Smooth muscle cell (in vitro differentiated cells): ENCODE data around the gene PRAC1. TPM values are rescaled to one million over a fixed set of nuclear protein-coding genes. Genes with fewer than 3 reads are reported as not detected.

ENCODE experiments used
- DNase-seq: peaks from one replicate; lab custom pipeline; 2025; ENCODE audit not compliant: unreplicated experiment; lab: John Stamatoyannopoulos, UW
- H2AFZ ChIP-seq: fragments of 200-600 bp; sonication (generic); 2 replicates; pipeline ENCODE4 v1.6.0; 2016; ENCODE audit warnings: antibody characterized with exemption, low read depth, mild to moderate bottlenecking
- H3F3A ChIP-seq: fragments of 200-600 bp; sonication (generic); 2 replicates; pipeline ENCODE4 v1.6.0; 2017; ENCODE audit warnings: antibody characterized with exemption, low read depth
- H3K27ac ChIP-seq: fragments of 200-600 bp; sonication (generic); 2 replicates; pipeline ENCODE4 v1.5.1; 2016; ENCODE audit warnings: low read depth, mild to moderate bottlenecking
- H3K27me3 ChIP-seq: fragments of 200-600 bp; sonication (generic); 2 replicates; pipeline ENCODE4 v1.6.1; 2016; ENCODE audit warnings: low read depth, mild to moderate bottlenecking
- H3K36me3 ChIP-seq: fragments of 200-600 bp; sonication (generic); 2 replicates; pipeline ENCODE4 v1.5.1; 2016; ENCODE audit warnings: low read depth
- H3K4me1 ChIP-seq: fragments of 200-600 bp; sonication (generic); 2 replicates; pipeline ENCODE4 v1.5.1; 2016; ENCODE audit warnings: low read depth
- H3K4me2 ChIP-seq: fragments of 200-600 bp; sonication (generic); 2 replicates; pipeline ENCODE4 v1.6.0; 2016; ENCODE audit warnings: mild to moderate bottlenecking
- H3K4me3 ChIP-seq: fragments of 200-600 bp; sonication (generic); 2 replicates; pipeline ENCODE4 v1.5.1; 2016; ENCODE audit warnings: mild to moderate bottlenecking
- H3K79me2 ChIP-seq: fragments of 200-600 bp; sonication (generic); 2 replicates; pipeline ENCODE4 v1.6.0; 2016; ENCODE audit warnings: low read depth, mild to moderate bottlenecking
- H3K9ac ChIP-seq: fragments of 200-600 bp; sonication (generic); 2 replicates; pipeline ENCODE4 v1.6.0; 2016; ENCODE audit warnings: low read depth
- H3K9me3 ChIP-seq: fragments of 200-600 bp; sonication (generic); replicated peaks from 2 replicates; pipeline ENCODE4 v1.5.1; 2016; ENCODE audit warnings: low read depth
- H4K20me1 ChIP-seq: fragments of 200-600 bp; sonication (generic); 2 replicates; pipeline ENCODE4 v1.6.0; 2016; ENCODE audit warnings: low read depth
- WGBS: methylation state at CpG from one replicate; pipeline ENCODE4 v1.1.7; 2016; ENCODE audit warnings: low lambda C conversion rate; 5-methylcytosine and 5-hydroxymethylcytosine counted together
- polyA plus RNA-seq: library from polyadenylated mRNA; unstranded; fragments of >200 nt; fragmentation: Nextera tagmentation; extraction: Ambion mirVana; gene quantifications from 2 replicates; pipeline ENCODE4 v1.2.1, GENCODE V29; 2016
- total RNA-seq: library from RNA; depleted of rRNA; stranded (reverse); fragments of >200 nt; gene quantifications from 2 replicates; pipeline ENCODE4 v1.2.3, GENCODE V29; 2014
- TF ChIP-seq, protein P1 (sequence below): fragments of 200-600 bp; sonication (generic); IDR thresholded peaks from 2 replicates; pipeline ENCODE4 v1.5.1; 2017; ENCODE audit warnings: borderline replicate concordance, mild to moderate bottlenecking, antibody characterized with exemption; ENCODE audit not compliant: insufficient read depth, poor library complexity, severe bottlenecking

The PRAC1 gene
- total and polyA plus RNA-seq, 2 experiments from 2014 or later = 6.5 TPM; not detected in 1

DNA sequence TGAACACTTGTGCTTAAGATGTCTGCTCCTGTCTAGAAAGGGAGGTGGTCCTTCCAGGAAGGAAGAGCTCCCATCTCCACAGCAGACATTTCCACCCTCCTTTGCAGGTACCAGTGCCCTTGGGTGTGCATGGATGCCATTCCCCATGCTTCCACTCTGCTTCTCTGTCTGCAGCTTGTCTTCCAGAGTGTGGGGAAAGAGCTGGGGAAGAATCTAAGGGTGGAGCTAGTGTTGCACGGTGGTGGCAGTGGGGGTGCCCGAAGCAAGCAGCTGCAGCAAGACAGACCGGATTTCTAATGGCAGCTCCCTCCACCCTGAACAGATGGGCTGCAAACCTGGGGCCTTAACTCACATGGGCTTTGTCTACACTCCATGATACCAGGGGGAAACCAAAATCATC lies 28.9 kb upstream of the PRAC1 start:
- Histone ChIP-seq H3K4me1 (peaks cover 8% of the 10 kb centered on the region), H4K20me1 (no peaks in the 10 kb centered on the region), H3K4me3 (no peak overlapping the region), H3K9ac (no peak overlapping the region), H3K36me3 (no peaks in the 10 kb centered on the region), H3K9me3 (no peaks in the 10 kb centered on the region), H3K27me3 (peaks cover 100% of the 10 kb centered on the region), H2AFZ (no peak overlapping the region), H3K4me2 (no peak overlapping the region), H3F3A (no peaks in the 10 kb centered on the region), H3K27ac (no peak overlapping the region), H3K79me2 (no peaks in the 10 kb centered on the region)
- DNase-seq = no peak
- TF ChIP-seq, protein P1, sequence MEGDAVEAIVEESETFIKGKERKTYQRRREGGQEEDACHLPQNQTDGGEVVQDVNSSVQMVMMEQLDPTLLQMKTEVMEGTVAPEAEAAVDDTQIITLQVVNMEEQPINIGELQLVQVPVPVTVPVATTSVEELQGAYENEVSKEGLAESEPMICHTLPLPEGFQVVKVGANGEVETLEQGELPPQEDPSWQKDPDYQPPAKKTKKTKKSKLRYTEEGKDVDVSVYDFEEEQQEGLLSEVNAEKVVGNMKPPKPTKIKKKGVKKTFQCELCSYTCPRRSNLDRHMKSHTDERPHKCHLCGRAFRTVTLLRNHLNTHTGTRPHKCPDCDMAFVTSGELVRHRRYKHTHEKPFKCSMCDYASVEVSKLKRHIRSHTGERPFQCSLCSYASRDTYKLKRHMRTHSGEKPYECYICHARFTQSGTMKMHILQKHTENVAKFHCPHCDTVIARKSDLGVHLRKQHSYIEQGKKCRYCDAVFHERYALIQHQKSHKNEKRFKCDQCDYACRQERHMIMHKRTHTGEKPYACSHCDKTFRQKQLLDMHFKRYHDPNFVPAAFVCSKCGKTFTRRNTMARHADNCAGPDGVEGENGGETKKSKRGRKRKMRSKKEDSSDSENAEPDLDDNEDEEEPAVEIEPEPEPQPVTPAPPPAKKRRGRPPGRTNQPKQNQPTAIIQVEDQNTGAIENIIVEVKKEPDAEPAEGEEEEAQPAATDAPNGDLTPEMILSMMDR = no peak
- 18% methylated on average over 3 of the region's 3 CpGs for WGBS

DNA sequence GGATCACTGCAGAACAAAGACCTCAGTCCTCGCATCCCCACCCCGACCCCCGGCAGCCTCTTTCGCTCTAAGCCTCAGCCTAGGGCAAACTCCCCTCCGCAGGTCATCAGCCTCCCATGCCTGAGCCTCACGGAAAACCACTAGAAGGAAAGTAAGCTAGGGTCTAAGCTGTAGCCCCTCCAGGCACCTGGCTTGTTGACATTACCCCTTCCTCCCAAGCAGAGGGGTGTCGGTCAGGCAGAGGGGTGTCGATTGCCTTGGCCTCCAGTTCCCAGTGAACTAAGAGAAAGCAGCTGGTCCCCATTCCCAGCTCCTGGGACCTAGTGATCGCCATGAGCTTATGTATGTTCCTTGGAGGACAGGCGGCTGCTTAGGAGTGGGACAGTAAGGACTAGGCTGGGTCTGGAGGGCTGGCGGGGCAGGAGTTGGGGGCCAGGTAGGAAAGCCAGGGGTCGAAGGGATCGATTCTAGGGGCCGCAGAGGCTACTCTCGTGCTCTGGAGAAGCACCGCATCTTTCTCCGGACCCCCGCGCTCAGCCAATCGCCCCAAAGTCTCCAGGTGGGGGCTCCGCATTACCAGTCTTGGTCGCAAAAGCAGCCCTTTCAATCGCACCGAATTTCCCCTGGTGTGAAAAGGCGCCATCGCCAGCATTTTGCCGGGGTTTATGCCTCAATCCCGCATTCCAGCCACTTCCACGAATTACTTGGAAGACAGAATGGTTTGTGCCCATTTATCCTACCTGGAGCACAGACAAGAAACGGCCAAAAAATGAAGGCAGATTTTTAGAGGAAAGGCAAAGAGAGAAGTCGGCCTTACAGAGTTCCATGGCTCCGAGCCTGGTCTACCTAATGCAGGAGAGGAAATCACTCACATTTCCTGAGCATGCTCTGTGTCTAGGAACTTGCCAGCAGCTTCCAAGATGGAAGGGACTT lies 27.6 kb upstream of the PRAC1 start:
- Histone ChIP-seq H3K27me3 (peaks cover 100% of the 10 kb centered on the region), H4K20me1 (no peaks in the 10 kb centered on the region), H3K4me1 (peaks cover 4% of the 10 kb centered on the region), H3K9me3 (no peaks in the 10 kb centered on the region), H3K4me3 (no peak overlapping the region), H3K9ac (no peak overlapping the region), H3K4me2 (no peak overlapping the region), H3K36me3 (no peaks in the 10 kb centered on the region), H2AFZ (no peak overlapping the region), H3K27ac (no peak overlapping the region), H3F3A (no peaks in the 10 kb centered on the region), H3K79me2 (no peaks in the 10 kb centered on the region)
- DNase-seq = no peak
- TF ChIP-seq, protein P1 = no peak
- WGBS = 14% methylated on average over 32 of the region's 32 CpGs

DNA sequence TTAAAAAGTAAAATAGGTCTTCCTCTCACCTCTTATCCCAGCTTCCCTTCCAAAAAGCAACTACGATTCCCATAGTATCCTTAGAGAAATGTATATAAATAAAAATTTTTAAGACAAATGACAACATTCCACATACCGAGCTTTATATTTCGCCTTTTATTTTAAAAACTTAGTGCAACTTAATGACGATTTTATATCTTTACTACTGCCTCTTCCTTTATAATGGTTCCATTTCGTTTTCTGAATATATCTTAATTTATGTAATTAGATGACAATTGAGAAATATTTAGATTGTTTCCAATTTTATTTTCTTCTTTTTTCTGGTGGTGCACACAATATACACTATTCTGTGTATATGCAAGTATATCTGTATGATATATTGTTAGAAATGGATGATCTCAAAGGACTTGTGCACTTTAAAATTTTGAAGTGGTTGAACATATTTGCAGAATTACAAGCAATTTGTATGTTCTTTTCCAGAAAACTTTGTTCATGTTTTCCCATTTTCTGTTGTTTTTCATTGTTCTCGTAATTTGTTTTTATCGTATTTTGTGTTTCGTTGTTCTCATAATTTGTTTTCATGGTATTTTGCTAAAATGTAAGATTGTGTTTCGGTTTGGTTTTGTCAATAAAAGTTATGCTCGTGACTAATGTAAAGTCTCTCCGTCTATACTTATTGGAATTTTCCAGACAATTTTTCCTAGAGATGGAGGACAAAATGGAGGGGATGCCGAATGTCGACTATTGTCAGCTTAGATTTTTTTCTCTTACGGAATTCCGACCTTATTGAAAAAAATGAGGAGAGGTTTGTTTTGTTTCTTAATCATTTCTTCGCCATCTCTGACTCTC lies 26.6 kb upstream of the PRAC1 start:
- DNase-seq = no peak
- TF ChIP-seq, protein P1 = no peak
- no peak overlapping the region for H2AFZ ChIP-seq
- no peak overlapping the region for H3K9ac ChIP-seq
- H3K79me2 ChIP-seq = no peaks in the 10 kb centered on the region
- H3K27ac ChIP-seq = no peak overlapping the region
- H3K4me1 ChIP-seq = no peaks in the 10 kb centered on the region
- H3K9me3 ChIP-seq = no peaks in the 10 kb centered on the region
- 40% methylated on average over 16 of the region's 16 CpGs for WGBS
- no peaks in the 10 kb centered on the region for H4K20me1 ChIP-seq
- H3K36me3 ChIP-seq = no peaks in the 10 kb centered on the region
- H3F3A ChIP-seq = no peaks in the 10 kb centered on the region
- peaks cover 100% of the 10 kb centered on the region for H3K27me3 ChIP-seq
- no peak overlapping the region for H3K4me3 ChIP-seq
- H3K4me2 ChIP-seq = no peak overlapping the region
